HCT116 (cell line): ENCODE measurements around the gene SPHKAP. TPM values are rescaled to one million over a fixed set of nuclear protein-coding genes. Genes with fewer than 3 reads are reported as not detected.

Experiments
- ATAC-seq: fragments of 200-7000 bp; cut with Tn5 transposase; 2 replicates; pipeline ENCODE4 v1.9.1; 2020; ENCODE audit warnings: mild to moderate bottlenecking, moderate library complexity
- BruUV-seq: library from RNA; stranded (reverse); fragments of 400-500 nt; replicated peaks from 2 replicates; lab custom pipeline; 2021; lab: Mats Ljungman, UMichigan
- CTCF ChIA-PET: fragments of 300-600 bp; sonication (Branson Sonifier 250); formaldehyde crosslinking; loops from one replicate; lab custom pipeline; 2021; ENCODE audit warnings: antibody characterized with exemption; lab: Charles Lee
- POLR2A ChIA-PET: fragments of 300-600, 350-600 bp; sonication (Branson Sonifier 250); formaldehyde crosslinking; loops from one replicate; lab custom pipeline; 2021; ENCODE audit warnings: antibody characterized with exemption; lab: Charles Lee
- RAD21 ChIA-PET, 2 experiments: fragments of 300-600 bp; sonication (Branson Sonifier 250); formaldehyde crosslinking; loops; one replicate each; lab custom pipeline; 2023; ENCODE audit warnings: low total read pairs in 2 of 2; ENCODE audit not compliant: uncharacterized antibody in 2 of 2, unreplicated experiment in 2 of 2, low non-redundant PET in 1 of 2; lab: Charles Lee
- DNase-seq: peaks from one replicate; pipeline ENCODE4 v3.0.0-alpha.2; 2010; ENCODE audit warnings: low read depth, low spot score
- H2AFZ ChIP-seq: fragments of 200-600 bp; shearing (Covaris generic), sonication (generic); 2 replicates; pipeline ENCODE4 v1.6.1; 2017; ENCODE audit warnings: low read depth, mixed run types, mixed read lengths, antibody characterized with exemption, low read length; ENCODE audit not compliant: poor library complexity, severe bottlenecking
- H3K27ac ChIP-seq: 2 replicates; pipeline ENCODE4 v1.5.1; 2012; ENCODE audit warnings: low read depth, low read length
- H3K27me3 ChIP-seq: fragments of 200-600 bp; sonication (generic); 2 replicates; pipeline ENCODE4 v1.6.1; 2016; ENCODE audit warnings: mixed run types, low read length, mixed read lengths; ENCODE audit not compliant: insufficient read depth
- H3K36me3 ChIP-seq, 2 experiments: fragments of 200-500 bp in 1 of 2; fragments of 200-600 bp in 1 of 2; sonication (Bioruptor generic) in 1 of 2; sonication (generic) in 1 of 2; 2 replicates each; pipeline versions ENCODE4 v1.5.1 to v1.6.1; 2014 to 2016; ENCODE audit warnings: low read length in 2 of 2, inconsistent platforms in 1 of 2, mixed read lengths in 1 of 2, mixed run types in 1 of 2; ENCODE audit not compliant: insufficient read depth in 2 of 2, control insufficient read depth in 1 of 2
- H3K4me1 ChIP-seq, 2 experiments: fragments of 200-600 bp in 1 of 2; sonication (generic) in 1 of 2; 2 replicates each; pipeline versions ENCODE4 v1.5.1 to v1.6.1; 2012 to 2017; ENCODE audit warnings: low read length in 2 of 2, inconsistent platforms in 1 of 2, mild to moderate bottlenecking in 1 of 2, mixed read lengths in 1 of 2, mixed run types in 1 of 2, moderate library complexity in 1 of 2; ENCODE audit not compliant: insufficient read depth in 2 of 2, control insufficient read depth in 1 of 2
- H3K4me2 ChIP-seq: fragments of 200-600 bp; sonication (generic); 2 replicates; pipeline ENCODE4 v1.6.1; 2017; ENCODE audit warnings: mixed run types, low read length, mixed read lengths
- H3K4me3 ChIP-seq, 2 experiments: fragments of 200-600 bp in 1 of 2; sonication (generic) in 1 of 2; replicated peaks in 1 of 2; 2 replicates each; pipeline ENCODE4 v1.5.1; 2011 to 2016; ENCODE audit warnings: low read length in 2 of 2, control low read depth in 1 of 2, low read depth in 1 of 2, mild to moderate bottlenecking in 1 of 2, mixed read lengths in 1 of 2, mixed run types in 1 of 2
- H3K79me2 ChIP-seq: fragments of 200-600 bp; sonication (generic); 2 replicates; pipeline ENCODE4 v1.6.1; 2017; ENCODE audit warnings: mild to moderate bottlenecking, mixed run types, low read length, moderate library complexity, mixed read lengths; ENCODE audit not compliant: insufficient read depth
- H3K9ac ChIP-seq: fragments of 200-600 bp; sonication (generic); 2 replicates; pipeline ENCODE4 v1.6.1; 2016; ENCODE audit warnings: low read length, mixed read lengths
- H3K9me2 ChIP-seq: fragments of 200-600 bp; sonication (generic), shearing (Covaris generic); 2 replicates; pipeline ENCODE4 v1.6.1; 2017; ENCODE audit warnings: mixed run types, mild to moderate bottlenecking, moderate library complexity; ENCODE audit not compliant: insufficient read depth
- H3K9me3 ChIP-seq, 2 experiments: fragments of 200-500 bp in 1 of 2; fragments of 200-600 bp in 1 of 2; sonication (Bioruptor generic) in 1 of 2; sonication (generic) in 1 of 2; 2 replicates each; pipeline ENCODE4 v1.6.1; 2014 to 2017; ENCODE audit warnings: low read length in 2 of 2, mixed read lengths in 2 of 2, inconsistent platforms in 1 of 2, low read depth in 1 of 2, mild to moderate bottlenecking in 1 of 2, mixed run types in 1 of 2, moderate library complexity in 1 of 2; ENCODE audit not compliant: control insufficient read depth in 1 of 2, insufficient read depth in 1 of 2
- H4K20me1 ChIP-seq: fragments of 200-600 bp; sonication (generic), shearing (Covaris generic); 2 replicates; pipeline ENCODE4 v1.6.1; 2017; ENCODE audit warnings: mixed run types, mild to moderate bottlenecking, moderate library complexity; ENCODE audit not compliant: insufficient read depth
- ATF3 ChIP-seq: IDR thresholded peaks from 2 replicates; pipeline ENCODE4 v1.6.1; 2012
- CBX3 ChIP-seq: IDR thresholded peaks from 2 replicates; pipeline ENCODE4 v1.6.1; 2012; ENCODE audit warnings: low read depth
- CEBPB ChIP-seq: IDR thresholded peaks from 2 replicates; pipeline ENCODE4 v1.6.1; 2012; ENCODE audit warnings: low read depth
- EZH2phosphoT487 ChIP-seq: fragments of 200-600 bp; IDR thresholded peaks from 2 replicates; pipeline ENCODE4 v1.6.1; 2018; ENCODE audit warnings: antibody characterized with exemption, borderline replicate concordance
- JUND ChIP-seq: IDR thresholded peaks from 2 replicates; pipeline ENCODE4 v1.6.1; 2012
- MAX ChIP-seq: IDR thresholded peaks from 2 replicates; pipeline ENCODE4 v1.6.1; 2012
- POLR2A ChIP-seq: IDR thresholded peaks from 2 replicates; pipeline ENCODE4 v1.7.0; 2011; ENCODE audit warnings: borderline replicate concordance; ENCODE audit not compliant: insufficient read depth, insufficient read length; ENCODE audit errors: extremely low read depth
- POLR2AphosphoS5 ChIP-seq: IDR thresholded peaks from 2 replicates; pipeline ENCODE4 v1.6.1; 2011; ENCODE audit warnings: mild to moderate bottlenecking, low read depth, low read length, moderate library complexity
- SIN3A ChIP-seq: IDR thresholded peaks from 2 replicates; pipeline ENCODE4 v1.6.1; 2012; ENCODE audit warnings: low read depth
- TCF7L2 ChIP-seq: IDR thresholded peaks from 2 replicates; pipeline ENCODE4 v1.7.0; 2011; ENCODE audit warnings: borderline replicate concordance, inconsistent platforms; ENCODE audit not compliant: insufficient read depth, insufficient read length; ENCODE audit errors: extremely low read depth
- YY1 ChIP-seq: IDR thresholded peaks from 2 replicates; pipeline ENCODE4 v1.6.1; 2011; ENCODE audit warnings: low read length, low read depth, moderate library complexity, mild to moderate bottlenecking; ENCODE audit not compliant: insufficient replicate concordance; ENCODE audit errors: extremely low read depth
- ZBTB33 ChIP-seq: IDR thresholded peaks from 2 replicates; pipeline ENCODE4 v1.6.1; 2011; ENCODE audit warnings: mild to moderate bottlenecking, low read length, moderate library complexity; ENCODE audit not compliant: insufficient replicate concordance; ENCODE audit errors: extremely low read depth
- ZNF274 ChIP-seq: fragments of 200-500 bp; sonication (Bioruptor generic); IDR thresholded peaks from 2 replicates; pipeline ENCODE4 v1.6.1; 2014; ENCODE audit warnings: mild to moderate bottlenecking, low read depth, low read length, inconsistent platforms
- intact Hi-C: fragments of 100-400 bp; cut with micrococcal nuclease; formaldehyde crosslinking; loops from 2 replicates; pipeline ENCODE4 v1.10.0; 2022
- total RNA-seq: library from RNA; stranded (reverse); gene quantifications from one replicate; pipeline ENCODE4 v1.2.1, GENCODE V29; 2021; ENCODE audit not compliant: unreplicated experiment

Gene SPHKAP
- total RNA-seq, 1 experiment from 2014 or later, result not detected

- H4K20me1 ChIP-seq, result no peaks in the 10 kb centered on the region
- H2AFZ ChIP-seq, result no peak overlapping the region
- DNase-seq (no peak), ATAC-seq (no peak)
- no peak overlapping the region for H3K4me3 ChIP-seq
- no peaks in the 10 kb centered on the region for H3K9me3 ChIP-seq
- POLR2A ChIA-PET, result no interaction called here
- H3K36me3 ChIP-seq, result no peaks in the 10 kb centered on the region
- CTCF ChIA-PET, result no interaction called here
- H3K9ac ChIP-seq, result no peak overlapping the region
- no peaks in the 10 kb centered on the region for H3K79me2 ChIP-seq
- no peaks in the 10 kb centered on the region for H3K9me2 ChIP-seq
- peaks cover 9% of the 10 kb centered on the region; the same call in 1 of the 2 replicates for H3K27me3 ChIP-seq
- RAD21 ChIA-PET, result no interaction called here
- no peak overlapping the region for H3K4me2 ChIP-seq
- H3K4me1 ChIP-seq, result no peaks in the 10 kb centered on the region
- no TSS peak for BruUV-seq
- TF ChIP-seq ZBTB33, result no peak
- no peak for TF ChIP-seq SIN3A
- TF ChIP-seq ATF3, result no peak
- no peak for TF ChIP-seq POLR2A
- TF ChIP-seq ZNF274, result no peak
- TF ChIP-seq POLR2AphosphoS5, result no peak
- no peak for TF ChIP-seq EZH2phosphoT487
- TF ChIP-seq TCF7L2, result no peak
- no peak for TF ChIP-seq YY1
- TF ChIP-seq JUND, result no peak
- no peak for TF ChIP-seq MAX
- TF ChIP-seq CEBPB, result no peak
- no peak for TF ChIP-seq CBX3
- TF ChIP-seq, all 23 proteins: peak for 0
- intact Hi-C loops, result no loop called here
- no peak overlapping the region for H3K27ac ChIP-seq
Observed at GRCh38 chr2:227990937-227991336, 190.6 kb downstream of the SPHKAP start.
